ENCODE results near the gene AIG1. TPM values are rescaled to one million over a fixed set of nuclear protein-coding genes. Genes with fewer than 3 reads are reported as not detected.

Gene AIG1
- total and polyA plus RNA-seq, 2 of the 4 experiments (the other 2 are of a cell fraction), result 21.3 to 27.1 TPM

DNA sequence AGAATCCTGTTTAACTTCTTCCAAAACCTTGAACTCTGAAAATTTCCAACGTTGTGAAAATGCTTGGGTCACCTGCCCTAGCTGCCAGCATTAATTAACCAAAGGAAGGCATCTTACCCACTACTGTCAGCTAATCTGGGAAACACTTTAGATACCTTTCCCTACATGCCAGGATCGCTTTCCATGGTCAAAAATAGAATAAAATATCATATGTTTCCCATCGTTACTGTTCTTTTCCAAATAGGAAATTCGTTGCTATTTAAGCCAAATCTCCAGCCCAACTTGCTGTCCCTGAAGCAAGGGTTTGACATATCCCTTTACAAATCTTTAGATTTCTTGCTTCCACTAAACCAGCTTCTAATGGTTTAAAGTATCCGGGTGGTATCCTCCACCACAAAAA, 157.5 kb downstream of the AIG1 start:
- dilution Hi-C loops (cut with HindIII; ENCODE audit: low sequenced_read_pairs, unreplicated experiment) (no loop called here), intact Hi-C loops (cut with micrococcal nuclease) (no loop called here), in situ Hi-C loops (cut with MboI; ENCODE audit: low sequenced_read_pairs) (no loop called here)
- ChIA-PET POLR2A (ENCODE audit: unreplicated experiment) (no interaction called here), CTCF (no interaction called here)
- H2AK9ac ChIP-seq (replicated peaks; ENCODE audit: low read depth, low read length, poor library complexity), result no peak overlapping the region
- no peak overlapping the region for H2BK5ac ChIP-seq (ENCODE audit: low read depth, low read length, poor library complexity, severe bottlenecking)
- H4K20me1 ChIP-seq (ENCODE audit: insufficient read depth, low read length), result no peaks in the 10 kb centered on the region
- no peak for TF ChIP-seq MAZ (IDR thresholded peaks at IDR 0.05; ENCODE audit: borderline replicate concordance, low read depth, low read length)
- TF ChIP-seq CHD1 (IDR thresholded peaks at IDR 0.05; ENCODE audit: low read depth, low read length), result no peak
- TF ChIP-seq RAD21 (IDR thresholded peaks at IDR 0.05; ENCODE audit: low read length), result no peak
- no peak for TF ChIP-seq SMC3 (IDR thresholded peaks at IDR 0.05; ENCODE audit: low read depth, low read length)
- no peak for TF ChIP-seq CEBPB (IDR thresholded peaks at IDR 0.05; ENCODE audit: low read depth, low read length)
- TF ChIP-seq MAFK (IDR thresholded peaks at IDR 0.05; ENCODE audit: low read depth, low read length), result no peak
- no peak for TF ChIP-seq MXI1 (IDR thresholded peaks at IDR 0.05; ENCODE audit: borderline replicate concordance, low read depth, low read length)
- TF ChIP-seq NFE2L2 (IDR thresholded peaks at IDR 0.05; ENCODE audit: low read depth, low read length), result no peak
- H3K4me1 ChIP-seq (ENCODE audit: control insufficient read depth, insufficient read depth, low read length), result no peaks in the 10 kb centered on the region; the same call in 1 of the 2 replicates
- no peak overlapping the region for H3K56ac ChIP-seq (ENCODE audit: extremely low read depth, insufficient read depth, low read length)
- H3K9me3 ChIP-seq (ENCODE audit: control insufficient read depth, insufficient read depth, low read length), result no peaks in the 10 kb centered on the region
- H3K9ac ChIP-seq (ENCODE audit: low read depth, low read length), result no peak overlapping the region
- no peak overlapping the region for H2BK15ac ChIP-seq (ENCODE audit: low read depth, low read length)
- H3K4me3 ChIP-seq (ENCODE audit: insufficient read depth, low read depth, low read length), result no peak overlapping the region
- no peak overlapping the region for H3K4me2 ChIP-seq (ENCODE audit: low read depth, low read length)
- no peak overlapping the region for H3K27ac ChIP-seq (ENCODE audit: insufficient read depth, low read length)
- WGBS, 2 experiments (ENCODE audit: extremely low coverage in 2 of 2, insufficient read length in 1 of 2), result no CpG with 5 or more reads among the region's 5 CpGs
- no peak overlapping the region for H2BK120ac ChIP-seq (ENCODE audit: low read depth, low read length)
- no peaks in the 10 kb centered on the region for H3K36me3 ChIP-seq (ENCODE audit: control insufficient read depth, insufficient read depth, low read length)
- ATAC-seq (ENCODE audit: low read depth) (no peak), DNase-seq (no peak)
- H2AK5ac ChIP-seq (ENCODE audit: low read depth, low read length), result no peak overlapping the region
- H3K79me1 ChIP-seq (ENCODE audit: low read depth in 1 of 2, low read length in 2 of 2), result no peaks in the 10 kb centered on the region
- H3K23ac ChIP-seq (ENCODE audit: low read depth, low read length), result no peak overlapping the region
- peaks cover 4% of the 10 kb centered on the region; the same call in 1 of the 2 replicates for H3K9me1 ChIP-seq (ENCODE audit: insufficient read depth, low read length)
- no peak overlapping the region for H4K5ac ChIP-seq (ENCODE audit: low read depth, low read length)
- H3K14ac ChIP-seq (replicated peaks; ENCODE audit: low read depth, low read length), result no peak overlapping the region
- no peak overlapping the region for H4K8ac ChIP-seq (ENCODE audit: low read depth in 2 of 2, low read length in 2 of 2)
- no peak overlapping the region for H4K91ac ChIP-seq (ENCODE audit: insufficient read depth, low read depth, low read length)
- no peak overlapping the region for H3K18ac ChIP-seq (ENCODE audit: low read depth, low read length)
- no TSS peak for BruUV-seq (replicated peaks)
- H2AFZ ChIP-seq (replicated peaks; ENCODE audit: low read length, poor library complexity), result no peak overlapping the region
- H2BK20ac ChIP-seq (ENCODE audit: low read depth, low read length), result no peak overlapping the region
- no peaks in the 10 kb centered on the region for H3K27me3 ChIP-seq (ENCODE audit: control insufficient read depth, insufficient read depth, low read length)
- H3K4ac ChIP-seq (ENCODE audit: low read depth, low read length), result no peak overlapping the region
